GM23338 (cell line): ENCODE results near the gene SMIM44. TPM values are rescaled to one million over a fixed set of nuclear protein-coding genes. Genes with fewer than 3 reads are reported as not detected.

Experiments
- ATAC-seq: fragments of 200-7000 bp; cut with Tn5 transposase; 3 replicates; pipeline ENCODE4 v1.9.1; 2020
- DNase-seq: peaks from one replicate; pipeline ENCODE4 v3.0.0-alpha.2; 2015; ENCODE audit warnings: low spot score
- H2AFZ ChIP-seq: fragments of 200-600 bp; sonication (generic); 2 replicates; pipeline ENCODE4 v1.8.0; 2016; ENCODE audit warnings: antibody characterized with exemption, mild to moderate bottlenecking, moderate library complexity
- H3F3A ChIP-seq: fragments of 200-600 bp; sonication (generic); replicated peaks from 2 replicates; pipeline ENCODE4 v1.8.0; 2017; ENCODE audit warnings: antibody characterized with exemption, mixed run types, low read depth
- H3K27ac ChIP-seq: fragments of 200-600 bp; sonication (generic); 2 replicates; pipeline ENCODE4 v1.6.1; 2016; ENCODE audit warnings: low read depth
- H3K27me3 ChIP-seq: fragments of 200-600 bp; sonication (generic); 2 replicates; pipeline ENCODE4 v1.8.0; 2016; ENCODE audit warnings: mild to moderate bottlenecking, mixed run types, moderate library complexity; ENCODE audit not compliant: insufficient read depth
- H3K36me3 ChIP-seq: fragments of 200-600 bp; sonication (generic); 2 replicates; pipeline ENCODE4 v1.8.0; 2016; ENCODE audit warnings: mild to moderate bottlenecking; ENCODE audit not compliant: insufficient read depth
- H3K4me1 ChIP-seq: fragments of 200-600 bp; sonication (generic); 2 replicates; pipeline ENCODE4 v1.8.0; 2016; ENCODE audit warnings: mild to moderate bottlenecking, moderate library complexity; ENCODE audit not compliant: insufficient read depth
- H3K4me2 ChIP-seq: fragments of 200-600 bp; sonication (generic); 2 replicates; pipeline ENCODE4 v1.7.1; 2017; ENCODE audit warnings: mixed run types
- H3K4me3 ChIP-seq: fragments of 200-600 bp; sonication (generic); 2 replicates; pipeline ENCODE4 v1.6.1; 2016; ENCODE audit warnings: mixed run types
- H3K79me2 ChIP-seq: fragments of 200-600 bp; sonication (generic); replicated peaks from 2 replicates; pipeline ENCODE4 v1.8.0; 2017; ENCODE audit warnings: mild to moderate bottlenecking; ENCODE audit not compliant: insufficient read depth
- H3K9me2 ChIP-seq: fragments of 200-600 bp; sonication (generic); 2 replicates; pipeline ENCODE4 v1.8.0; 2017; ENCODE audit not compliant: insufficient read depth
- H4K20me1 ChIP-seq: fragments of 200-600 bp; sonication (generic); replicated peaks from 2 replicates; pipeline ENCODE4 v1.8.0; 2017; ENCODE audit warnings: mild to moderate bottlenecking; ENCODE audit not compliant: insufficient read depth
- H3K27ac Mint-ChIP-seq: 2 replicates; pipeline ENCODE4 v1.8.0; 2020; ENCODE audit warnings: inconsistent platforms, mild to moderate bottlenecking, moderate library complexity, mixed read lengths
- H3K27me3 Mint-ChIP-seq: 3 replicates; pipeline ENCODE4 v1.8.0; 2022; ENCODE audit warnings: low read depth, mild to moderate bottlenecking, moderate library complexity, mixed read lengths, inconsistent platforms; ENCODE audit not compliant: insufficient read depth, poor library complexity
- H3K36me3 Mint-ChIP-seq: 3 replicates; pipeline ENCODE4 v1.8.0; 2021; ENCODE audit warnings: low read depth, mild to moderate bottlenecking, inconsistent platforms, moderate library complexity, mixed read lengths
- H3K4me1 Mint-ChIP-seq: 3 replicates; pipeline ENCODE4 v1.8.0; 2020; ENCODE audit warnings: mild to moderate bottlenecking, inconsistent platforms, mixed read lengths
- H3K4me3 Mint-ChIP-seq: 3 replicates; pipeline ENCODE4 v1.8.0; 2021; ENCODE audit warnings: moderate library complexity, mild to moderate bottlenecking, inconsistent platforms, mixed read lengths
- H3K9me3 Mint-ChIP-seq: 3 replicates; pipeline ENCODE4 v1.8.0; 2020; ENCODE audit warnings: moderate library complexity, mild to moderate bottlenecking, inconsistent platforms, mixed read lengths
- CTCF ChIP-seq, 2 experiments: fragments of 200-600 bp in 1 of 2; sonication (generic) in 1 of 2; conservative IDR thresholded peaks; 2 replicates each; pipeline versions ENCODE4 v1.5.1 to v1.6.1; 2016 to 2017; ENCODE audit warnings: antibody characterized with exemption in 2 of 2, low read depth in 2 of 2, mild to moderate bottlenecking in 2 of 2, moderate library complexity in 1 of 2
- ETS1 ChIP-seq: IDR thresholded peaks from 2 replicates; pipeline ENCODE4 v1.6.1; 2016; ENCODE audit warnings: antibody characterized with exemption
- EZH2 ChIP-seq: fragments of 200-600 bp; sonication (generic); IDR thresholded peaks from one replicate; pipeline ENCODE4 v1.8.0; 2017; ENCODE audit warnings: antibody characterized with exemption, mild to moderate bottlenecking, low read depth; ENCODE audit not compliant: unreplicated experiment
- JUNB ChIP-seq: IDR thresholded peaks from one replicate; pipeline ENCODE4 v1.6.1; 2016; ENCODE audit warnings: antibody characterized with exemption; ENCODE audit not compliant: unreplicated experiment
- POLR2AphosphoS5 ChIP-seq: IDR thresholded peaks from 2 replicates; pipeline ENCODE4 v1.6.1; 2016; ENCODE audit warnings: antibody characterized with exemption, low read depth
- REST ChIP-seq: IDR thresholded peaks from one replicate; pipeline ENCODE4 v1.6.1; 2018; ENCODE audit warnings: antibody characterized with exemption; ENCODE audit not compliant: unreplicated experiment
- ZNF331 ChIP-seq: fragments of 250-450 bp; sonication (Bioruptor Pico); IDR thresholded peaks from 2 replicates; pipeline ENCODE4 v1.5.0; 2020; ENCODE audit warnings: low read depth, mild to moderate bottlenecking, moderate library complexity
- polyA plus RNA-seq: library from polyadenylated mRNA; unstranded; fragments of >200 nt; fragmentation: Nextera tagmentation; extraction: Ambion mirVana; gene quantifications from 2 replicates; pipeline ENCODE4 v1.2.1, GENCODE V29; 2016
- total RNA-seq: library from RNA; depleted of rRNA; stranded (reverse); fragments of >200 nt; shearing (Covaris generic); gene quantifications from 2 replicates; pipeline ENCODE4 v1.2.3, GENCODE V29; 2014

SMIM44 gene
- total and polyA plus RNA-seq, 2 experiments from 2014 or later, result not detected

- no peak for TF ChIP-seq REST
- no peak for TF ChIP-seq JUNB
- no peak for TF ChIP-seq EZH2
Observed at GRCh38 chr19:3528080-3528479, 44.8 kb upstream of the SMIM44 start (continued).

GRCh38 chr19:3527238-3527910 lies 44.1 kb upstream of the SMIM44 start:
- Histone ChIP-seq H3K4me2 (no peak overlapping the region), H3K27ac (no peak overlapping the region), H3K36me3 (no peaks in the 10 kb centered on the region), H3K4me1 (no peaks in the 10 kb centered on the region), H3K4me3 (no peak overlapping the region), H3K79me2 (no peaks in the 10 kb centered on the region), H3K27me3 (no peaks in the 10 kb centered on the region), H2AFZ (no peak overlapping the region), H4K20me1 (no peaks in the 10 kb centered on the region; the same call in 1 of the 2 replicates), H3K9me2 (no peaks in the 10 kb centered on the region), H3F3A (no peaks in the 10 kb centered on the region)
- TF ChIP-seq JUNB (no peak), ZNF331 (CRISPR knock-in tag) (no peak), REST (no peak), POLR2AphosphoS5 (no peak), ETS1 (no peak), CTCF (conservative IDR thresholded peaks at IDR 0.05; ENCODE audit: low read depth in 2 of 2) (no peak)
- Mint-ChIP-seq H3K36me3 (peaks cover 10% of the 10 kb centered on the region), H3K4me1 (no peaks in the 10 kb centered on the region; the same call in 2 of the 3 replicates), H3K4me3 (no peak overlapping the region), H3K27ac (no peak overlapping the region), H3K27me3 (peaks cover 3% of the 10 kb centered on the region), H3K9me3 (no peaks in the 10 kb centered on the region)
- DNase-seq, result no peak
- ATAC-seq, result no peak
